Liver (tissue), 3 donors: ENCODE results near the gene BCL3.

ENCODE experiments used
- EGR1 ChIP-seq, 2 donors: IDR thresholded peaks; 2 replicates each; pipeline ENCODE4 v1.6.1; 2016 to 2018; ENCODE audit warnings: antibody characterized with exemption in 2 of 2, low read depth in 2 of 2
- TF ChIP-seq, protein P1 (sequence below): fragments of 150-350 bp; IDR thresholded peaks from 2 replicates; pipeline ENCODE4 v1.5.1; 2017; ENCODE audit warnings: improper control_type of control experiment, low read depth, low read length; ENCODE audit not compliant: missing input control
- donor health status: healthy.
- donor health status: healthy.

DNA sequence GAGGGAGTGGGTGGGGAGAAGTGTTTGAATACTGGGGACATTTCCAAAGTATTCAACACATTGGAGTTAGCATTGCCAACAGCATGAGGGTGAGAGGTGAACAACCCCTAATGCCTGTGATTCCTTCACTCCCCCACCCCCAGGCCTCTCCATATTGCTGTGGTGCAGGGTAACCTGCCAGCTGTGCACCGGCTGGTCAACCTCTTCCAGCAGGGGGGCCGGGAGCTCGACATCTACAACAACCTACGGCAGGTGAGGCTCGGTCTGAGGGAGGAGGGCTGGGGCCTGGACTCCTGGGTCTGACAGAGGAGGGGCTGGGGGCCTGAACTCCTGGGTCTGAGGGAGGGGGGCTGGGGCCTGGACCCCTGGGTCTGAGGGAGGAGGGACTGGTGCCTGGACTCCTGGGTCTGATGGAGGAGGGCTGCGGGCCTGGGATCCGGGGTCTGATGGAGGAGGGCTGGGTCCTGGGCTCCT is 7.6 kb downstream of the BCL3 start:
- TF ChIP-seq, protein P1, sequence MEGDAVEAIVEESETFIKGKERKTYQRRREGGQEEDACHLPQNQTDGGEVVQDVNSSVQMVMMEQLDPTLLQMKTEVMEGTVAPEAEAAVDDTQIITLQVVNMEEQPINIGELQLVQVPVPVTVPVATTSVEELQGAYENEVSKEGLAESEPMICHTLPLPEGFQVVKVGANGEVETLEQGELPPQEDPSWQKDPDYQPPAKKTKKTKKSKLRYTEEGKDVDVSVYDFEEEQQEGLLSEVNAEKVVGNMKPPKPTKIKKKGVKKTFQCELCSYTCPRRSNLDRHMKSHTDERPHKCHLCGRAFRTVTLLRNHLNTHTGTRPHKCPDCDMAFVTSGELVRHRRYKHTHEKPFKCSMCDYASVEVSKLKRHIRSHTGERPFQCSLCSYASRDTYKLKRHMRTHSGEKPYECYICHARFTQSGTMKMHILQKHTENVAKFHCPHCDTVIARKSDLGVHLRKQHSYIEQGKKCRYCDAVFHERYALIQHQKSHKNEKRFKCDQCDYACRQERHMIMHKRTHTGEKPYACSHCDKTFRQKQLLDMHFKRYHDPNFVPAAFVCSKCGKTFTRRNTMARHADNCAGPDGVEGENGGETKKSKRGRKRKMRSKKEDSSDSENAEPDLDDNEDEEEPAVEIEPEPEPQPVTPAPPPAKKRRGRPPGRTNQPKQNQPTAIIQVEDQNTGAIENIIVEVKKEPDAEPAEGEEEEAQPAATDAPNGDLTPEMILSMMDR = no peak
- TF ChIP-seq EGR1 (IDR thresholded peaks at IDR 0.05; ENCODE audit: low read depth in 2 of 2) = peak in 1 of 2 donors; percentile 30
